ENCODE results near the gene LMTK3. TPM values are rescaled to one million over a fixed set of nuclear protein-coding genes. Genes with fewer than 3 reads are reported as not detected.
"Not testable (repeated sequence)": the region's sequence is repeated elsewhere in the genome, so short reads cannot be mapped to it uniquely, and the experiment has no call there.

Gene LMTK3
- total RNA-seq, 1 donor from 2014 or later: 0.02 TPM

- no peak overlapping the region for H2AFZ ChIP-seq (replicated peaks)
- H3K27me3 ChIP-seq: no peaks in the 10 kb centered on the region
- Mint-ChIP-seq H3K4me3 (no peak overlapping the region), H3K36me3 (no peaks in the 10 kb centered on the region), H3K27me3 (ENCODE audit: insufficient read depth, low read depth) (peaks cover 21% of the 10 kb centered on the region), H3K4me1 (peaks cover 3% of the 10 kb centered on the region), H3K9me3 (peaks cover 26% of the 10 kb centered on the region), H3K27ac (no peak overlapping the region)
- H3K36me3 ChIP-seq: no peaks in the 10 kb centered on the region
- H3K27ac ChIP-seq: no peak overlapping the region
- no peak overlapping the region for H3K9ac ChIP-seq
- no peaks in the 10 kb centered on the region for H3K4me1 ChIP-seq
- H3K9me3 ChIP-seq (ENCODE audit: low read depth): peaks cover 6% of the 10 kb centered on the region
- TF ChIP-seq CTCF (IDR thresholded peaks at IDR 0.05): no peak
- TF ChIP-seq EZH2phosphoT487 (IDR thresholded peaks at IDR 0.05): no peak
- TF ChIP-seq EZH2 (IDR thresholded peaks at IDR 0.05): no peak
- no peak for DNase-seq (ENCODE audit: low spot score)
- no peak overlapping the region for H3K4me2 ChIP-seq
- no peaks in the 10 kb centered on the region for H3K79me2 ChIP-seq (ENCODE audit: low read depth)
- no peak overlapping the region for H3K4me3 ChIP-seq
- no peaks in the 10 kb centered on the region for H4K20me1 ChIP-seq (ENCODE audit: low read depth)
- no peaks in the 10 kb centered on the region for H3F3A ChIP-seq (ENCODE audit: low read depth)
These were observed 12.6 kb upstream of the LMTK3 start for GRCh38 chr19:48524221-48524620.

- Histone ChIP-seq H3K4me1 (no peaks in the 10 kb centered on the region), H3K9ac (no peak overlapping the region), H3K79me2 (ENCODE audit: low read depth) (no peaks in the 10 kb centered on the region), H3K4me3 (no peak overlapping the region), H3K27me3 (no peaks in the 10 kb centered on the region), H3F3A (ENCODE audit: low read depth) (peaks cover 4% of the 10 kb centered on the region), H3K36me3 (no peaks in the 10 kb centered on the region), H2AFZ (replicated peaks) (no peak overlapping the region), H3K9me3 (ENCODE audit: low read depth) (no peaks in the 10 kb centered on the region), H4K20me1 (ENCODE audit: low read depth) (no peaks in the 10 kb centered on the region), H3K27ac (no peak overlapping the region), H3K4me2 (no peak overlapping the region)
- peaks cover 11% of the 10 kb centered on the region for H3K9me3 Mint-ChIP-seq
- H3K36me3 Mint-ChIP-seq: no peaks in the 10 kb centered on the region
- H3K4me1 Mint-ChIP-seq: peaks cover 19% of the 10 kb centered on the region
- TF ChIP-seq CTCF (IDR thresholded peaks at IDR 0.05) (no peak), EZH2phosphoT487 (IDR thresholded peaks at IDR 0.05) (no peak), EZH2 (IDR thresholded peaks at IDR 0.05) (no peak)
- H3K27ac Mint-ChIP-seq: no peak overlapping the region
- H3K4me3 Mint-ChIP-seq: no peak overlapping the region
- DNase-seq (ENCODE audit: low spot score): no peak
- H3K27me3 Mint-ChIP-seq (ENCODE audit: insufficient read depth, low read depth): peaks cover 15% of the 10 kb centered on the region
These were observed 8.5 kb upstream of the LMTK3 start for GRCh38 chr19:48520134-48520533.

- not testable (repeated sequence) for H3K36me3 Mint-ChIP-seq; H3K79me2 ChIP-seq (ENCODE audit: low read depth); H3K9ac ChIP-seq; H2AFZ ChIP-seq (replicated peaks); H3K36me3 ChIP-seq; H3K27ac ChIP-seq; H3K9me3 ChIP-seq (ENCODE audit: low read depth); H3K4me2 ChIP-seq; H4K20me1 ChIP-seq (ENCODE audit: low read depth); H3K4me3 Mint-ChIP-seq; H3K4me3 ChIP-seq; H3K9me3 Mint-ChIP-seq; H3K4me1 ChIP-seq; H3F3A ChIP-seq (ENCODE audit: low read depth); H3K27me3 ChIP-seq; DNase-seq (ENCODE audit: low spot score); H3K27ac Mint-ChIP-seq
- H3K27me3 Mint-ChIP-seq (ENCODE audit: insufficient read depth, low read depth): peaks cover 11% of the 10 kb centered on the region
- H3K4me1 Mint-ChIP-seq: peaks cover 19% of the 10 kb centered on the region
These were observed 7.8 kb upstream of the LMTK3 start for GRCh38 chr19:48519426-48519825.

- no peak for DNase-seq (ENCODE audit: low spot score)
- H3K27ac Mint-ChIP-seq: peak overlapping the region; percentile 62
- no peak overlapping the region for H3K4me2 ChIP-seq
- peaks cover 5% of the 10 kb centered on the region for H3K27me3 Mint-ChIP-seq (ENCODE audit: insufficient read depth, low read depth)
- H3K27me3 ChIP-seq: peaks cover 4% of the 10 kb centered on the region
- H3K4me3 Mint-ChIP-seq: peak overlapping the region; percentile 27
- H3K36me3 ChIP-seq: no peaks in the 10 kb centered on the region
- peaks cover 26% of the 10 kb centered on the region for H3K4me1 Mint-ChIP-seq
- no peaks in the 10 kb centered on the region for H4K20me1 ChIP-seq (ENCODE audit: low read depth)
- no peak overlapping the region for H3K4me3 ChIP-seq
- no peak overlapping the region for H3K27ac ChIP-seq
- no peaks in the 10 kb centered on the region for H3K4me1 ChIP-seq
- H3K9me3 ChIP-seq (ENCODE audit: low read depth): no peaks in the 10 kb centered on the region
- H3K9me3 Mint-ChIP-seq: no peaks in the 10 kb centered on the region
- peaks cover 11% of the 10 kb centered on the region for H3F3A ChIP-seq (ENCODE audit: low read depth)
- no peak overlapping the region for H2AFZ ChIP-seq (replicated peaks)
- no peaks in the 10 kb centered on the region for H3K36me3 Mint-ChIP-seq
- no peak overlapping the region for H3K9ac ChIP-seq
- TF ChIP-seq EZH2 (IDR thresholded peaks at IDR 0.05) (no peak), CTCF (IDR thresholded peaks at IDR 0.05) (no peak), EZH2phosphoT487 (IDR thresholded peaks at IDR 0.05) (no peak)
- H3K79me2 ChIP-seq (ENCODE audit: low read depth): no peaks in the 10 kb centered on the region
These were observed 6.6 kb upstream of the LMTK3 start for GRCh38 chr19:48518207-48518606.

All from neural progenitor cell (in vitro differentiated cells).